GM21360 (cell line): ENCODE results near the gene RNF152.

Source experiments
- ATAC-seq: cut with Tn5 transposase; IDR thresholded peaks from one replicate; pipeline ENCODE4 v1.9.1; 2021; ENCODE audit warnings: mild to moderate bottlenecking, moderate library complexity; ENCODE audit not compliant: unreplicated experiment

RNF152 gene

DNA sequence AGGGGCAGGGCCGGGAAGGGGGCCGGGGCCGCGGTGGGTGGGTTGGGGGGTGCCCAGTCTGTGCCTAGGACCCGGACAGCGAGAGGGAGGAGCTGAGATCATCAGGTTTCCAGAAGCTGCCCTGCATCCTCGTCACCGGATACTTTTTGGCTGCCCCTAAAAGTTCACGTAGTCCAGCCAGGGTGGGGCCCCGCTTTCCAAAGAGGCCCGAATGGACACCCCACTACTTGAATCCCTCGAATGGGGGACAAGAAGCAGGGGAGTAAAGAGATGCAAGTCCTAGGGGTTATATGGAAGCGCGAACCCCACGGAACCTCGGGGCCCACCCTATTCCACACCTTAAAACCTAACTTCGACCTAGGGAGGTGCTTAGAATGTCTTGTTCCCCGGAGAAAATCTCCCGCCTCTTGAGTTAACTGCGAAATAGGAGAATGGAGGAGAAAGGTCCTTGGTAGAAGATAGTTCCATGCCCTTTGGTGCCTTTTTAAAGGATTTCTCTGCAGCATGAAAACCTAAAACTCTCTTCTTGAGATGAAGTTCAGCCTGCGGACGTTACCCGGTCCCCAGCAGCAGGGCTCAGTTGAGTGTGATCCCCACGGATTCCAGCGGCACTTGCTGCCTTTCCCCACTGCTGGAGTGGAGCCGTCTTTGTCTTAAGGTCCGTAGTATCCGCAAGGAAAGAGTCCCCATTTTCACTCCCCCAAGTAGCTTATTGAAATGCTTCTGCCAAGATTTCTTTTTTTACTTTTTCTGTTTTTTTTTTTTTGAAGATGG is 2.1 kb upstream of the RNF152 start:
- no peak for ATAC-seq

DNA sequence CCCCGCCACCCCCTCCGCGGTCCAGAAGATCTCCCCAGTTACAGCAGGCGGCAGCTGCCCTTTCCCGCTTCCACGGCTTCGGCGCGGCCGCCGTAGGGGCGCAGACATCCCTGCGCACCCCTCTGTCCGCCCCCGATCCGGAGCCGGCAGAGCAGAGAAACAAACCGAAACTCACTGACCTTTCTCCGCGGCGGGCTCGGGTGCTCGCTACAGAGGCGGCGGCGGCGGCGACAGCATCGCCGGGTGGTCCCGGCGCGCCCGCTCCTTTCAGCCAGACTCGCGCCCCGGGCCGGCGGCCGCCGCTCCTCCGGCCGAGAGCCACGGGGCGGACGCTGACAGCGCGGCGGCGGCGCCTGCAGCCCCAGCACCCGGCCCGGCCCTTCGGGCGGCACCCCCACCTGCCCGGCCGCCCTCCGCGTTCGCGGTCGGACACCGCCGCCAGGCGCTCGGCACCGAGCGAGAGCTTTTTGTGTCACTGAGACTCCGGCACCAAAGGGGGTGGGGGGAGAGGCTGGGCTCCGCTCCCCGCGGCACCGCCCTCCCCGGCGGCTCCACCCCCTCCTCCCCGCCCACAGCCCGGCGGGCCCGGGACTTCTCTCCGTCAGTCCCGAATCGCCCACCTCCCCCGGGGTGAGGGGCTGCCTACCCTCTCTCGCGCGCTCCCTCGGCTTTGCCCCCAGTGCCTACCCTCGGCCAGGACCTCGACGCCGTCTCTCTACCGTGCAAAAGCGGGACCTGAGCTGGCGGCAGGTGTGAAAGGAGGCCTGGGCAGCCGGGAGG is 1.4 kb upstream of the RNF152 start:
- peak; percentile 82 for ATAC-seq

DNA sequence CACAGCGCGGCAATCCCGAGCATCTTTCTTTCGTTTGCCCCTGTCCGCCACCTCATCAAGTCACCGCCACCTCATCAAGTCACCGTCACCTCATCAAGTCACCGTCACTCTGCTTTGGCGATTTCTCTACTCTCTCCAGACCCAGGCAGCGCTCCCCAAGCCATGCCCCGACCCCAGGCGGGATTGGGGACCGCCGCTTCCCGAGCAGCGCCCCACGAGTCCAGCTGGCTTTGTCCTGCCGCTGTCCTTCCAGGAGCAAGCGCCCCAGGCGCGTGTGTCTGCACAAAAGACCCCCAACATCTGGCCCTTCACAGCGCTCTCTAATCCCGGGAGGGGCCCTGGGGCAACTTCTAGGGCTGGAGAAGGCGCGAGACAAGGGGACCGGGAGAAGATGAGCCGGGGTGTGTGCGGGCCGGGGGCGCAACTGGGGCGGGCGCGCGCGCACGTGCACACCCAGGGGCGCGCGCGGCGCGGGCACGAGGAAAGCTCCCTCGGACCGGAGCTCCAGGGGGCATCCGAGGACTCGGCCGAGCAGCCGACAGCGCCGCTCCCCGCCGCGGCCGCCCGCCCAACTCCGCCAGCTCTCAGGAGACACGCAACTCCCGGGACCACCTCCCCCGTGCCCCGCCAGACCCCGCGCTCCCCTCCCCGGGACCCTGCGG is 633 bp upstream of the RNF152 start:
- peak; percentile 22 for ATAC-seq

- no peak for ATAC-seq
Measured at GRCh38 chr18:61891894-61892293, 913 bp downstream of the RNF152 start.

GRCh38 chr18:61891271-61891670 is 1.5 kb downstream of the RNF152 start:
- no peak for ATAC-seq

DNA sequence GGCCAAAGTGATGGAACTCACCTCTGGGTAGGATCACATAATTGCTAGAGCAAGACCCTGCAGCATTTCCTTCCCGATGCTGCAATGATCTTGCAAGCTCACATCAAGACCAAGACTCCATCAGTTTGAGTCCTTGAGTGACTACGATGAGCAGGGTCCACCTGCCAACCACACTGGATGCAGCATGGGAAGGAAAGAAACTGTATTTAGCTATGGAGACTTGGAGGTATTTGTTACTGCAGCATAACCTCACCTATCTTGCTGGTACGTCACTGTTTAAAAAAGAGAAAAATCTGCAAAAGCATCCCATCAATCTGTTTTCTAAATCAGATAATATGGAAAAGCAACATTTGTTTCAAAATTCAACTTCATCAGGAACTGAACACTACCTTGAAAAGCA is 2.5 kb downstream of the RNF152 start:
- ATAC-seq = no peak

DNA sequence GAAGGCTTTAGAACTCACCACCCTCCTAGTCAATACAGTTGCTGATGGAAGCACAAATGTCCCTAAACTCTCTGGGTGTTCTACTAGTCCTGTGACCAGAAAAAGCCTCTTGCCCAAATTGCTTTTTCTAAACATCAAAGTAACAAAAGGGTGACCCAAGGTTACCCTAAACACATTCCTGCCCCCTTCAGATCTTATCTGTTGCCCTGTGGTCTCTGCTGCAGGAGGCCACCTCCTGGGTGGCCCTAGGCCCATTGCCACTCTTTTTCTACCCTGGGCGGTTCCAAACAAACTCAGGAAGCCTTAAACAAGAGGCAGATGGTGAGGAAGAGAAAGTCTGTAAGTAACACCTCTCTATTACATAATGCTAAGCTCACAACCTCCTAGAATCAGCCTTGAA is 3.3 kb downstream of the RNF152 start:
- no peak for ATAC-seq

GRCh38 chr18:61888622-61889021 is 4.2 kb downstream of the RNF152 start:
- no peak for ATAC-seq

- ATAC-seq = no peak
Measured at GRCh38 chr18:61887838-61888237, 5.0 kb downstream of the RNF152 start.

GRCh38 chr18:61883547-61883946 is 9.3 kb downstream of the RNF152 start:
- ATAC-seq = no peak

GRCh38 chr18:61882296-61883004 is 10.4 kb downstream of the RNF152 start:
- ATAC-seq = no peak

GRCh38 chr18:61876899-61877298 is 15.9 kb downstream of the RNF152 start:
- ATAC-seq = no peak

- no peak for ATAC-seq
Measured at GRCh38 chr18:61870151-61870550, 22.7 kb downstream of the RNF152 start.

- no peak for ATAC-seq
Measured at GRCh38 chr18:61869636-61870035, 23.2 kb downstream of the RNF152 start.

DNA sequence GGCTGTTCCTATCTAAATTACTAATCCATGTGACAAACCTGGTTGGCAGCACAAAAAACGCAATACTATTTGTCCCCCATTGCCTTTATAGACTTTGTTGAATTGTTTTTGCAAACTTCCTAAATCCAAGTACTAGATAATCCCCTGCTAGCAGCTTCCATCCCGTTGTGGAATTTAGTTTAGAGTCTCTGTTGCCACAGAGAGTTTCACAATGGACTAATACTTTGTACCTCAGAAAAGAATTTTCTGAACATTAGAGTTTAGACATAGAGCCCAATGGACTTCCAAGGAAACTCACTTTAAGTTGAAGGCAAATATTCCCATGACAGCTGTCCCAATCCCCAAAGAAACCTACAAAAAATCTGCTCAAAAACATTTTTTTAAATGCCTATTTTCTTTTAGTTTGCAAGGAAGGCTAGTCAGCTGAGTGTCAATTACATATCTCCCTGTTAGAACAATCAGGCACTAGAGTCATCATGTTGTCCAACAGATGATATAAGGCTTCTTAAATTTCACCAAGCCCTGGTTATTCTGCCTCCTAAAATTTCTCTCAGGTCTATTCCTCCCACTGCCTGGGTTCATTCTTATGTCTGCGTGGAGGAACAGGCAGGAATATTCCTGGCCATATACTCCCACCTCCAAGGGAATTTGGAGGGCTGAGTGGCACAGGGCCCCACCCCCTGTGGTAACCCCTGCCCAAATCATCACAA is 27.2 kb downstream of the RNF152 start:
- ATAC-seq = no peak

- no peak for ATAC-seq
Measured at GRCh38 chr18:61861372-61861771, 31.4 kb downstream of the RNF152 start.

DNA sequence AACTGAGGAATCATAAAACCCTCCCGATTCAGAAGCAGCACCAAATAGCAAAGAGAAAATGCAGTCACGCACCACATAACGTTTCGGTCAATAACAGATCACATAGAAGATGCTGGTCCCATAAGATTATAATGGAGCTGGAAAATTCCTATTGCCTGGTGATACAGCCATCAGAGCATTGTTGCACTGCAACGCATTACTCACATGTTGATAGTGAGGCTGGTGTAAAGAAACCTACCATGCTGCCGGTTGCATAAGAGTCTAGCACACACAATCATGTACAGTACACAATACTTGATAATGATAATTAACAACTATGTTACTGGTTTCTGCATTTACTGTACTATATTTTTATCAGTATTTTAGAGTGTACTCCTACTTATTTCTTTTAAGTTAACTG is 32.5 kb downstream of the RNF152 start:
- no peak for ATAC-seq

- no peak for ATAC-seq
Measured at GRCh38 chr18:61859113-61859512, 33.7 kb downstream of the RNF152 start.

DNA sequence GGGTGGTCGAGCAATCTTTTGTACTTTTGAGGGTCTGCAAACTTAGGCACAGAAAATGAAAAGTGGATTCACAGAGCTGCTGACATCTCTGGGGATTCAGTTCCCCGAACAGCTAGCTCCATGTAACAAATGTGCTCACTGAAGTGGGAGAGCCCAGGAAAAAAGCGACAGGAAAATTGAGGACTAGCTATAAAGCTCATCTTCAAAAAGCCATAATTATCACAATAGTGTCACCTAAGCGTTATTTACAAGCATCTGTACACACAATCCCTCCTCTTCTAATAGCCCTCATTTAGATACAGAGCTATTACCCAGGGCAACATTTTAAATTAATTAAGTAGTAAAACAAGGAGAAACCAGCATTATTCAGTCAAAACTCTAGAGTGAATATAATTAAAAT is 36.1 kb downstream of the RNF152 start:
- ATAC-seq = no peak
